ENCODE measurements around the gene PBXIP1. TPM values are rescaled to one million over a fixed set of nuclear protein-coding genes. Genes with fewer than 3 reads are reported as not detected.

Gene PBXIP1
- total and polyA plus RNA-seq, 10 of the 15 experiments (the other 5 are each of a cell fraction or from before 2014, with no cell fraction given): 0.63 to 25.6 (median 15.4) TPM

DNA sequence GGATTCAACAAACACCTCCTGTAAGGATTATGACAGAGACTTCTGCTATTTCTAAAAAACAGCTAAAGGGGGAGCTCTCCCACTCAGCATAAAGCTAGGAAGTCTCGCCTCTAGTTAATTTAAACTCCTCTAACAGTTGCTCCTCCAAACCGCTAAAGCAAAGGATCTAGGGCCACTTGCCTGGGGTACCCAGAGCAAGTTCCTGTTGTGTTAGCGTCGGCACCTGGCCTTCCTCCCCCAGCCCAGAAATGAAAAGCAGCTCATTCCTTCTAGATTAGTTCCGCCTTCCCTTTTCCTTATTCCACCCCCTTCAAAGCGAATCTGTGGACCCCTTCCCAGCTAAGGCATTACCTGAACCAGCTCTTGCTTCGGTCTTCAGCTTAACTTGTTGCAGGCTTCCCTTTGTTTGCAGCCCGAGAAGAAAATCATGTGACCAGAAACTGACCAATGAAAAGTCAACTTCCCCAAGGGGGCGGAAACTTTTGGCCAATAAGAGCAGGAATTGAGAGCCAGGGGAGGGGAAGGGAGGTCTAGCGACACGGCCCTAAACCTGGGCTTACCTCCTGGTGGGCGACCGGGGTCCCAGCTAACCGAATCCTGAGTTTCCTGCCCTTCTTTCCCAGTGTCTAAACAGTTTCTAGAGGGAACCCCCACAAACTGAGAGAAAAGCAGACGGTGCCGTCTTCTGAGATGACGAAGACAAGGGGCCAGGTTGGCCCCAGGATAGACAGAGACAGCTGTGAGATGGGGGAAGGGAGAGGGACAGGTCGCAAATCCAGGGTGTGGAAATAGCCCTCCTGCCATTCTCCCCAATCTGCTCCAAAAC is at the start of gene PBXIP1 (continued):
- peak; percentile 35 for TF ChIP-seq FOS (IDR thresholded peaks at IDR 0.05; ENCODE audit: borderline replicate concordance, extremely low read depth, insufficient read length)

DNA sequence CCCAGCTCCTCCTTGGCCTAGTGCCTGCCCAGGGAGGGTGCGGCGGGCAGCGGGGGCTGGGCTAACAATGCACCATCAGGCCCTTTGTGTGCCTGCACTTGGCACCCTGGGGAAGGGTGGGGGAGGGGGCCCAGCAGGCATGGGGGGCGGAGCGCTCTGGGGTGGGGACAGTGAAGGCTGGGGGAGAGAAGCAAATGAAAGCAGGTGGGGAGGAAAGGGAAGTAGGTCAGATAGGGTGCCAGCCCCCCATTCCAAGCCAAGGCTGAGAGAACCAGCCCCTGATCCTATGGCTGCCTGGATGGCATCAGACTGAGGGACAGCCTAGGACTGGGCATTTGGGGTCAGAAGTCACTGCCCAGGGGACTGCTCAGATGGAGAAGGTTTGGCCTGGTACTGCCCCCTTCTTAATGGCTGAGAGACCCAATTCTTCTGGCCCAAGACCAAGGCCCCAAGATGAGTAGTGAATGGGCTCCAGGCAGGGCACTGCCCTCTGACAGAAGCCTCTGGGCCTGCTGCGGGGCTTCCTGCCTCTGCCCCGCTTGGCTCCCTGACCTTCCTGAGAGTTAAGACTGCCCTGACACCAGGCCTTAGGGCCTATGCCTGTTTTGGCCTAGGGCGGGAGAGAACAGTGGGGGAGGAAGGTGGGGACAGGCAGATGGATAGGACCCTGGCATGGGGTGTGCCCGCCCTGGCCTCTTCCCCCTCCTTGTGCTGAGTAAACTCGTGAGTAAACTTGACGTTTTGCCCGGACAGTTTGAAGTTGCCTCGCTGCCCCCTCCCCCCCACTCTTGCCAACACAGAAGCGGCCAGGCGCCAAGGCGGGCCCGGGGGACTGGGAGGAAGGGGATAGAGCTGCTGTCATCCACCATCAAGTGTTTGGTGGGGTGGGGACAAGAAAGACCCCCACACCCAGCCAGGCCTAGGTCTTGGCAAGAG is 49.4 kb upstream of the PBXIP1 start:
- Histone ChIP-seq H2AFZ (ENCODE audit: control insufficient read depth, low read depth, low read length) (no peak overlapping the region), H3K9ac (ENCODE audit: control insufficient read depth, insufficient read depth, low read length) (peak overlapping the region; percentile 85), H3K4me1 (ENCODE audit: control insufficient read depth, insufficient read depth, low read length) (peaks cover 52% of the 10 kb centered on the region), H3K27ac (ENCODE audit: control insufficient read depth, insufficient read depth) (peak overlapping the region; percentile 91), H3K27me3 (replicated peaks in 1 of 2; ENCODE audit: control insufficient read depth in 2 of 2, insufficient read depth in 2 of 2, low read length in 1 of 2) (no peaks in the 10 kb centered on the region), H3K79me2 (ENCODE audit: control insufficient read depth, insufficient read depth, low read length) (peaks cover 61% of the 10 kb centered on the region), H3K4me3 (peak overlapping the region; percentile 99; the same call in 1 of the 2 replicates), H3K36me3 (ENCODE audit: control insufficient read depth in 2 of 2, insufficient read depth in 2 of 2, low read length in 1 of 2) (no peaks in the 10 kb centered on the region; a peak in 2 of 4 replicates), H3K4me2 (ENCODE audit: control insufficient read depth, insufficient read depth) (peak overlapping the region; percentile 98), H4K20me1 (ENCODE audit: control insufficient read depth, insufficient read depth) (0 out of 2 replicates have a peak, but pooled peaks cover 3% of the 10 kb centered on the region), H3K9me3 (replicated peaks; ENCODE audit: control insufficient read depth, insufficient read depth, low read length) (no peaks in the 10 kb centered on the region)
- CTCF ChIA-PET: interaction anchor here (0.6 to 3.6 kb wide), 7 partner anchors 9 to 65 kb away, joined by 3 to 27 read pairs (median 3); no protein-coding TSS in a partner anchor
- no TSS peak for BruUV-seq (replicated peaks)
- no peak for DNase-seq (ENCODE audit: low read depth, low spot score)
- in situ Hi-C loops (cut with MboI): no loop called here
- WGBS (ENCODE audit: insufficient coverage, insufficient replicate concordance, low lambda C conversion rate, missing lambda C conversion rate): 27% methylated on average over 14 of the region's 17 CpGs
- RAD21 ChIA-PET (ENCODE audit: unreplicated experiment): interaction anchor here (1.1 to 3.3 kb wide), 3 partner anchors 10 to 32 kb away, joined by 4 to 14 read pairs (median 4); no protein-coding TSS in a partner anchor
- POLR2A ChIA-PET: interaction anchor here (1.0 to 1.7 kb wide), 3 partner anchors 11 to 59 kb away, joined by 3 to 5 read pairs (median 4); partner anchors contain the start of gene PYGO2
- TF ChIP-seq IKZF1 (conservative IDR thresholded peaks at IDR 0.05): no peak
- TF ChIP-seq, protein P1, sequence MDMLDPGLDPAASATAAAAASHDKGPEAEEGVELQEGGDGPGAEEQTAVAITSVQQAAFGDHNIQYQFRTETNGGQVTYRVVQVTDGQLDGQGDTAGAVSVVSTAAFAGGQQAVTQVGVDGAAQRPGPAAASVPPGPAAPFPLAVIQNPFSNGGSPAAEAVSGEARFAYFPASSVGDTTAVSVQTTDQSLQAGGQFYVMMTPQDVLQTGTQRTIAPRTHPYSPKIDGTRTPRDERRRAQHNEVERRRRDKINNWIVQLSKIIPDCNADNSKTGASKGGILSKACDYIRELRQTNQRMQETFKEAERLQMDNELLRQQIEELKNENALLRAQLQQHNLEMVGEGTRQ (IDR thresholded peaks at IDR 0.05; ENCODE audit: borderline replicate concordance, low read depth, low read length): no peak
- TF ChIP-seq, protein P2, sequence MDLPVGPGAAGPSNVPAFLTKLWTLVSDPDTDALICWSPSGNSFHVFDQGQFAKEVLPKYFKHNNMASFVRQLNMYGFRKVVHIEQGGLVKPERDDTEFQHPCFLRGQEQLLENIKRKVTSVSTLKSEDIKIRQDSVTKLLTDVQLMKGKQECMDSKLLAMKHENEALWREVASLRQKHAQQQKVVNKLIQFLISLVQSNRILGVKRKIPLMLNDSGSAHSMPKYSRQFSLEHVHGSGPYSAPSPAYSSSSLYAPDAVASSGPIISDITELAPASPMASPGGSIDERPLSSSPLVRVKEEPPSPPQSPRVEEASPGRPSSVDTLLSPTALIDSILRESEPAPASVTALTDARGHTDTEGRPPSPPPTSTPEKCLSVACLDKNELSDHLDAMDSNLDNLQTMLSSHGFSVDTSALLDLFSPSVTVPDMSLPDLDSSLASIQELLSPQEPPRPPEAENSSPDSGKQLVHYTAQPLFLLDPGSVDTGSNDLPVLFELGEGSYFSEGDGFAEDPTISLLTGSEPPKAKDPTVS (IDR thresholded peaks at IDR 0.05; ENCODE audit: low read depth, low read length): no peak
- no peak for TF ChIP-seq SPI1 (IDR thresholded peaks at IDR 0.05; ENCODE audit: borderline replicate concordance, insufficient read depth, low read depth, low read length)
- TF ChIP-seq CBX3 (IDR thresholded peaks at IDR 0.05; ENCODE audit: borderline replicate concordance, low read depth): no peak
- TF ChIP-seq ZNF24 (IDR thresholded peaks at IDR 0.05): no peak
- SMC1A ChIA-PET (ENCODE audit: uncharacterized antibody, unreplicated experiment): no interaction called here
- intact Hi-C loops (cut with micrococcal nuclease; ENCODE audit: unreplicated experiment): no loop called here
- FAIRE-seq: no peak
- no peak for ATAC-seq
